ENCODE results near the gene ERICH3.

Gene ERICH3

GRCh38 chr1:74693473-74693872, 19.9 kb upstream of the ERICH3 start:
- no peak for TF ChIP-seq CTCF (IDR thresholded peaks at IDR 0.05; ENCODE audit: extremely low read depth, insufficient read depth, missing control alignments)
- DNase-seq (ENCODE audit: low spot score): no peak
- in situ Hi-C loops (cut with MboI; ENCODE audit: low pct_unique_long_range_greater_than_20kb, low sequenced_read_pairs, unreplicated experiment): loop anchor here (25.0 kb wide), 1 partner anchor 856 kb away; no protein-coding TSS in a partner anchor

- no peak for TF ChIP-seq CTCF (IDR thresholded peaks at IDR 0.05; ENCODE audit: extremely low read depth, insufficient read depth, missing control alignments)
- DNase-seq (ENCODE audit: low spot score): no peak
- in situ Hi-C loops (cut with MboI; ENCODE audit: low pct_unique_long_range_greater_than_20kb, low sequenced_read_pairs, unreplicated experiment): loop anchor here (25.0 kb wide), 1 partner anchor 854 kb away; no protein-coding TSS in a partner anchor
These were observed 17.3 kb upstream of the ERICH3 start for GRCh38 chr1:74690909-74691308.

- in situ Hi-C loops (cut with MboI; ENCODE audit: low pct_unique_long_range_greater_than_20kb, low sequenced_read_pairs, unreplicated experiment): loop anchor here (25.0 kb wide), 1 partner anchor 853 kb away; no protein-coding TSS in a partner anchor
- DNase-seq (ENCODE audit: low spot score): no peak
These were observed 16.7 kb upstream of the ERICH3 start for GRCh38 chr1:74690364-74690696.

GRCh38 chr1:74689621-74690363, 16.2 kb upstream of the ERICH3 start:
- TF ChIP-seq CTCF (IDR thresholded peaks at IDR 0.05; ENCODE audit: extremely low read depth, insufficient read depth, missing control alignments): peak; percentile 77
- in situ Hi-C loops (cut with MboI; ENCODE audit: low pct_unique_long_range_greater_than_20kb, low sequenced_read_pairs, unreplicated experiment): loop anchor here (25.0 kb wide), 1 partner anchor 852 kb away; no protein-coding TSS in a partner anchor
- DNase-seq (ENCODE audit: low spot score): no peak

More at GRCh38 chr1:74690364-74690696, 16.7 kb upstream of the ERICH3 start:
- no peak for TF ChIP-seq CTCF (IDR thresholded peaks at IDR 0.05; ENCODE audit: extremely low read depth, insufficient read depth, missing control alignments)

GRCh38 chr1:74686928-74687327, 13.3 kb upstream of the ERICH3 start:
- TF ChIP-seq CTCF (IDR thresholded peaks at IDR 0.05; ENCODE audit: extremely low read depth, insufficient read depth, missing control alignments): no peak
- no peak for DNase-seq (ENCODE audit: low spot score)
- in situ Hi-C loops (cut with MboI; ENCODE audit: low pct_unique_long_range_greater_than_20kb, low sequenced_read_pairs, unreplicated experiment): loop anchor here (25.0 kb wide), 1 partner anchor 850 kb away; no protein-coding TSS in a partner anchor

- in situ Hi-C loops (cut with MboI; ENCODE audit: low pct_unique_long_range_greater_than_20kb, low sequenced_read_pairs, unreplicated experiment): loop anchor here (25.0 kb wide), 1 partner anchor 847 kb away; no protein-coding TSS in a partner anchor
- no peak for DNase-seq (ENCODE audit: low spot score)
- no peak for TF ChIP-seq CTCF (IDR thresholded peaks at IDR 0.05; ENCODE audit: extremely low read depth, insufficient read depth, missing control alignments)
These were observed 10.7 kb upstream of the ERICH3 start for GRCh38 chr1:74684301-74684700.
